SKM-1 treated with dmso at 0.1 percent for 144 hours (cell line): Measurements from ENCODE around the gene TYW3.

Experiments used
- DNase-seq: peaks from one replicate; lab custom pipeline; 2025; ENCODE audit not compliant: unreplicated experiment; lab: John Stamatoyannopoulos, UW

The TYW3 gene

DNA sequence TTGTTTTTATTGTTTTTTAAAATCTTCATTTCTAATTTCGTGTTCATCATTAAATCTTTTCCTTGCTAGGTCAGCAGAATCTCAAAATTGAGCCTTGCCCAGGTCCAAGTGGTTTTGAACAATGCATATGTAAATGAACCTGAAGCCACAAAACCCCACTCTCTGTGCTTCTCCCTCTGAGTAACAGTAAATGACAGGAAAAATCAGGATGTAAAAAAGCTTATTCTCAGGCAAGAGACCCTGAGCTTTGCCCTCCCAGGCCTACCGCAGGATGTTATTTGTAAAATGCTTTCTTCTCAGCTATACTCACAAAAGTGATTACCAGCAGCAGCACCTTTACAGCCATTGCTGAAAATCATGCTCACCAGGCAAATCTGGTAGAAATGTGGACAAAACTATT lies 47.6 kb downstream of the TYW3 start:
- no peak for DNase-seq

DNA sequence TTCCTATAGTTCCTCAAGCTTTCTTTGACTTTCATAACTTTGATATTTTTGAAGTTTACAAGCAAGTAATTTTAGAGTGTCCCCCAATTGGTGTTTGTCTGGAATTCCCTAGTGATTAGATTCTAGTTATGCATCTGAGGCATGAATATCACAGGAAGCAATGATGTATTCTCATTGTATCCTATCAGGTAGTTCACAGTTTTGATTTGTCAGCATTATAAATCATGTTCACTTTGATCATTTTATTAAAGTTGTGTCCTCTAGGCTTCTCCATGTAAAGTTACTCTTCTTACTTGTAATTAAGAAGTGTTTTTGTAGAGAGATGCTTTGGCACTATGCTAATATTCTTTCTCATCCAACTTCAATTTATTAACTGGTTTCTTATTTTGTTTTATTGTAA lies 53.0 kb downstream of the TYW3 start:
- no peak for DNase-seq

DNA sequence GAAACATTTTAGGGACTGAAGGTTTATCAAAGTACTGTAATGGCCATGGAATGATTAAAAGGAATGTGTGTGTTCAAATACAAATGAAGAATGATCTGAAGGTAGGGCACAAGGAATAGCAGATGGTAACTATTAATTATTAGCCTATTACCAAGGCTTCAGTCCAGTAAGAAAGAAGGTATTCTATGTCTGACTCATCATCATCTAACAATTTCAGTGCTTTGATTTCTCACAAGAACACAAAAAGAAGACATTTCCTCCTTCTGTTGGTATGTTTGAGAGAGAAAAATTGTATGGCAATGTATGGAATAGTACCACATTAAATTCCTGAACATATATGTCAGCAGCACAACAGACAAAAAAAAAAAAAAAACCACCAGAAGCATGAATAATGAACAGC lies 57.5 kb downstream of the TYW3 start:
- no peak for DNase-seq

DNA sequence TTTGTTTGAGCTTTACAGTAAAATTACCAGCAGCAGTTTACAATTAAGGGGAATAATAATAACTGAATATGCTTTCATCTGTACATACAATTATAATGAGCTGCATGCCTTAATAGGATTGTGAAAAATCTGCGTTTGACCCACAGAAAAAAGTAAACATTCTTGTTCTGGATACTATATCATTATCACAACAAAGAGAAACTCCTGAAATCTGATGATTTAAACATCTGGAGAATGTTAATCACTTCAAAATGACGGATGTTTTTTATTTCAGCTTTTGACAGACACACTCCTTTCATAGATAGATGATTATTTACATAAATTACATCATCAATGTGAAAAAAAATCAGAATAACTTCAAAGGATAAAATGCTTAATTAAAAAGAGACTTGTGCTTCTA lies 58.5 kb downstream of the TYW3 start:
- no peak for DNase-seq

DNA sequence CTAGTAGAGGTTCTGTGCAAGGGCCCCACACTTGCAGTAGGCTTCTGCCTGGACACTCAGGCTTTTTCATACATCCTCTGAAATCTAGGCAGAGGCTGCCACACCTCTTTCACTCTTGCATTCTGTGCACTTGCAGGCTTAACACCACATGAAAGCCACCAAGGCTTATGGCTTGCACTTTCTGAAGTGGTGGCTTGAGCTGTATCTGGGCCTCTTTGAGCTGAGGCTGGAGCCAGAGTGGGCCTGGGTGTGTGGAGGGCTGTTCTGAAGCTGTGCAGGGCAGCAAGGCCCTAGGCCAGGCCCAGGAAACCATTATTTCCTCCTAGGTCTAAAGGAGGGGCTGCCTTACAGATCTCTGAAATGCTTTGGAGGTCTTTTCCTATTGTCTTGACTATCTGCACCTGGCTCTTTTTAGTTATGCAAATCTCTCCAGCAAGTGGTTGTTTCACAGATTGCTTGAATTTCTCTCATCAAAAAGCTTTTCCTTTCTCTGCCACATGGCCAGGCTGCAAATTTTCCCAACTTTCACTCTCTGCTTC lies 66.2 kb downstream of the TYW3 start:
- DNase-seq = no peak

DNA sequence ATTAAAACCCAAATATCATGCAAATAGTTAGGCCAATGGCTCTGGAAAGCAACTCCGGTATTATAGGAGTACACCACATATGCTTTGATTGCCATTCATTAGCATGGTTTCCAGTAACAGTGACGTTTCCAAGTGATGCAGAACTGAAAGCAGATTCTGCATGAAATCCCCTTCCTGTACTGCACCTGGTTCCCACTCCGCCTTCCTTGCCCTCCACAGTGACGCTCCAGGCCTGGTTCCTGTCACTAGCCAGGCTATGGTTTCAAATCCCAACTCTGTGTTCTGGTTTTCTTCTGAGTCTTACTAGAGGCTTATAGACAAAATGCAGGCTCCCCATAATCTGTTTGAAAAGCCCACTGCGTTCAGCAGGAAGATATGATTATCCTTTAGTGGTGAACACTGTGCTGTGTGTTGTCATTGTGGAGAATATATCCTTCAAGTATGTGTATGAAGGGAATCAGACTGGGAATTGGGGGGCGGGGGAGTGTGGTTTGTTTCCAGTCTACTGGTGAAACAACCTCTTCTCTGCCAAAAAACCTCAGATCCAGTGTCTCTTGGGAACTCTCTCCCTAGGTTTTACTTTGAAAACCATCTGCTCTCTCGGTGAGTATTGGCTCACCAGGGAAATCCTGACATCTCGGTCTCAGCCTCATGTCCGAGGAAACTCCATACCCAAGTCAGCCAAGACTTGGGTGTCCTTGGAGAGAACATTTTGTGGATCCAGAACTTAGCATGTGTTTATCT lies 78.7 kb downstream of the TYW3 start:
- DNase-seq = no peak

DNA sequence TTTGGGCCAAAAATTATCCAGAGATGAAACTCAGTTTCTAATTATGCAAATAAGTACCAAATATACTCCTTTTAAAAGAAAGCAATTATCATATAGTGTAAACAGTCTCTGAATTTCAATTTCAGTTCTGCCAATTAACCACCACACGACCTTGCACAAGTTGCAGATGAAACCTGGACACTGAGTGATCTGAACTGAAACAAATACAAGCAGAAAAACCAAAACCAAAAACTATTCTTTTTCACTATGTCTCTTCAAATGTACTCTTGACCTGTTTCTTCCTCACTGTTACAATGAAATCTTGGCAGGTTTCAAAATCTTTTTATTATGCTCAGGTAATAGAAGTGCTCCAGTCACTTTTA lies 79.2 kb downstream of the TYW3 start:
- no peak for DNase-seq
